ENCODE results near the gene SPOCK3.
"Not testable (repeated sequence)": the region's sequence is repeated elsewhere in the genome, so short reads cannot be mapped to it uniquely, and the experiment has no call there.

The SPOCK3 gene

DNA sequence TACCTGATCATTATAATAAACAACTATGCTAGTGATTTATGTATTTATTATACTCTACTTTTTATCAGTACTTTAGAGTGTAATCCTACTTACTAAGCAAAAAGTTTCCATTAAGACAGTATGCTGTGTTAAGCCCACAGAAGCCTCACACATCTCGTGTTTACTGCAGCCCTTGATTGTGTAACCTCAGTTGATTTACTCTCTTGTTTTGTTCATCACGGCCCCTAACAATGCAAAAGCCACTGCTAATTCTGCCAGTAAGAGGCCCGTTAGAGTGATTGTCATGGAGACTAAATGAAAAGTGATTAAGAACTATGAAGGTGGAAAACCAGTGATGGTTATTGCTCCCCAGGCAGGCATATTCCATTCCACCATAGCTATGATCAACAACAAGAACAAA lies 436.2 kb downstream of the SPOCK3 start:
- no peak for DNase-seq

- DNase-seq, result no peak
Measured at GRCh38 chr4:166777760-166778159, 456.5 kb downstream of the SPOCK3 start.

DNA sequence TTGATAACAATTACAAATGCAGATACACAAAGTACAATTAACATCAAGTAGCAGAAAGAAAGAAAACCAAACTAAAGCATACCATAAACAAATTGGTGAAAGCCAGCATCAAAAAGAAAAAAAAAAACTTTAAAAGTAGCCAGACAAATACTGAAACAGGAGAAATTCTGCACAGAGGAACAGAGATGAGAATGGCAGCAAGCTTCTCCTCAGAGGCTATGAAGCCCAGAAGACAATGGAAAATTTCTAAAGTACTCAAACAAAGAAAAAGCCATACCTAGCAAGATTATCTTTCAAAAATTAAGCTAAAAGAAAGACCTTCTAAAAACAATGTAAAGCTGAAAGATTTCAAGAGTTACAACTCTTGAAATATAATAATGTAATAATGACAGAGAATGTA lies 471.3 kb downstream of the SPOCK3 start:
- no peak for DNase-seq

GRCh38 chr4:166741742-166742141 lies 492.6 kb downstream of the SPOCK3 start:
- DNase-seq, result no peak

DNA sequence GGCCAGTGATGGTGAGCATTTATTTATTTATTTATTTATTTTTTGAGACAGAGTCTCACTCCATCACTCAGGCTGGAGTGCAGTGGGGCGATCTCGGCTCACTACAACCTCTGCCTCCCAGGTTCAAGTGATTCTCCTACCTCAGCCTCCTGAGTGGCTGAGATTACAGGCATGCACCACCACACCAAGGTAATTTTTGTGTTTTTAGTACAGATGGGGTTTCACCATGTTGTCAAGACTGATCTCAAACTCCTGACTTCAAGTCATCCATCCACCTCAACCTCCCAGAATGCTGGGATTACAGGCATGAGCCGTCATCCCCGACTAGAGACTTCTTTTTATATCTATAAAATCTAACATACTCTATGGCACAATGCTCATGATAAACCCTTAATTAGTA lies 495.1 kb downstream of the SPOCK3 start:
- DNase-seq, result not testable (repeated sequence)

DNA sequence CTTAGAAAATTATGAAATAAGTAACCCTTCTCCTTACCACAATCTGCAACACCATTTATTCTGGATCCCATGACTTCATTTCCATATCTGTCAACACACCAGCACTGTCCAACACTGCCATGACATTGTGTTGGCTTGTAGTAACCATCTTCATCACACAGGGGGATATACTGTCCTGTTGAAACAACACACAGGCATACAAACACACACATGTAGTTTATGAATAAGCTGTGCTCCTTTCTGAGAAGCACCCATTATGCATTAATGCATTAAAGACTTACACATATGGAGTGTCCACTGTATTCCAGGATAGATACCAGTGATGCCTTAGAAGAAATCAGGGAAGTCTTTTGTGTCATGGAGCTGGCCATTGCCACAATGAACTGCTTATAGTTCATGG lies 496.9 kb downstream of the SPOCK3 start:
- no peak for DNase-seq

DNA sequence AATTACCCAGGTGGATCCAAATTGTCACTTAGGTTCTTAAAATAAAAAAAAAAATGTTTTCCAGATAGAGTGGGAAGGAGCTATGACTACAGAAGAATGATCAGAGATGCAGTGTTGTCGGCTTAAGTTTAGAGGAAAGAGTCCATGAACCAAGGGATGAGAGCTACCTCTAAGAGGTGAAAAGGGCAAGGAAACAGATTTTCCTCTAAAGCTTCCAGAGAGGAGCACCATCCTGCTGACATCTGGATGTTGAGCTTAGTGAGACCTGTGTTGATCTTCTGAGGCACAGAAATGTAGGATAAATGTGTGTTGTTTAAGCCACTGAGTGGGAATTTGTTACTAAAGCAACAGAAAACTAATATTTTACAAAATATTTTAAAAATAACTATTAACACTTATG lies 498.7 kb downstream of the SPOCK3 start:
- DNase-seq, result no peak

DNA sequence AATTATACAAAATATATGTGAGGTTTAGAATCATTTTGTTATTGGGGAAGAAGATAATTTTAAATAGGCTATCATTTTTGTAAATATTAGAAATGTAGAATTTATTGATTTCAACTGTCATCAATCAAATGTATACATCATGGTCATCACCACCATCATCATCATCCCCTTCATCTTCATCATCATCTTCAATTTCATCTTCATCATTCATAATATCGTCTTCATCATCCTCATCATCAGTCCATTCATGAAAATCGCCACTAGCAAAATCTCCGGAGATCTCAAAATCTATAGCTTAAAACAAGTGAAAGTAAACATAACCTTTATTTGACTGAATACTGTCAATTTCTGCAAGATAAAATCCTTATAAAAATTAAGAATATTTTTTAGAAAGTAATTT lies 499.5 kb downstream of the SPOCK3 start:
- no peak for DNase-seq

DNA sequence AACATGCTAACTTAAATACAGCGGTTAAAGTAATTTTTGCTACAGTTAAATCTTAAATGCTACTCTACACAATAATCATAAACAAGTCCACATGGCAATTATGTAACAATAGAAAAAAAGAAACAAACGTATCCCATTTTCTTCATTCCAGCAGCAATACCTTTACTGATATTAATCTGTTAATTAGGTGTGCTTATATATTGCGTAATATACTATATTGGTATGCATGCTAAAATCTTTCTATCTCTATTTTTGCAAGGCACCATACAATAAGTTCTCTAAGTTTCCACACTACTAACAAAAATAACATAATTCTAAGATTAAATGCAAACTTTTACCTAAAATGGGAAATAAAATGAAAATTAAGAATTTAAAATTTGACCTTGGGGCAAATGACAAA lies 500.6 kb downstream of the SPOCK3 start:
- no peak for DNase-seq

DNA sequence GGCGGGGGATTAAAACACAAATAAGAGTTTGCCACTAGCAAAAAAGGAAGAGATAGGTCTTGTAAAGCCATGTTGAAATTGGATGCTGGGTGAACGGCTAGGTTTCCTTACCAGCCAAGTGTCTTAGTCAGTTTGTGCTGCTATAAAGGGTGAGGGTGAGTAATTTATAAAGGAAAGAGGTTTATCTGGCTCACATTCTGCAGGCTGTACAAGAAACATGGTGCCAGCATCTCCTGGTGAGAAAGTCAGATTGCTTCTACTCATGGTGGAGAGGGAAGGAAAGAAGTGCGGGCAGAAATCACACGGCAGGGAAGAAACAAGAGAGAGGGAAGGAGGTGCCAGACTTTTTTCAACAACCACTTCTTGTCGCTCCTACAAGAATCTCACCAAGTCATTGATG lies 507.5 kb downstream of the SPOCK3 start:
- no peak for DNase-seq

DNA sequence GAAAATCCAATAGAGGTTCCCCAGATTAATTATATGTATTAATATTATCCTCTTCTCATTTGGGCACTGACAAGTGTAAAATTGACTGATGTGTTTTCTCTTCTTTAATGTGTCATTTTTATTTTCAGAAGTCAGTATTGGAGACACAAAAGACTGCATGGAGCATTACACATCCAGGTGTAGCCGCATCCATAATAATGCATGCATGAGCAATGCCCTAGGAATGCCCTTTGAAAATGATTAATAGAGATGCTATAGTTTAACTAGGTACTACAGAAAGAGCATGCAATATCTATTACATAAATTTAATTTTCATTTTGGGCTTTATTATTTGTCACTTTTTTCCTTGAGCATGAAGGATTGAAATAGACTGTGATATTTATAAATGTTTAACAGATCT lies 509.9 kb downstream of the SPOCK3 start:
- no peak for DNase-seq

DNA sequence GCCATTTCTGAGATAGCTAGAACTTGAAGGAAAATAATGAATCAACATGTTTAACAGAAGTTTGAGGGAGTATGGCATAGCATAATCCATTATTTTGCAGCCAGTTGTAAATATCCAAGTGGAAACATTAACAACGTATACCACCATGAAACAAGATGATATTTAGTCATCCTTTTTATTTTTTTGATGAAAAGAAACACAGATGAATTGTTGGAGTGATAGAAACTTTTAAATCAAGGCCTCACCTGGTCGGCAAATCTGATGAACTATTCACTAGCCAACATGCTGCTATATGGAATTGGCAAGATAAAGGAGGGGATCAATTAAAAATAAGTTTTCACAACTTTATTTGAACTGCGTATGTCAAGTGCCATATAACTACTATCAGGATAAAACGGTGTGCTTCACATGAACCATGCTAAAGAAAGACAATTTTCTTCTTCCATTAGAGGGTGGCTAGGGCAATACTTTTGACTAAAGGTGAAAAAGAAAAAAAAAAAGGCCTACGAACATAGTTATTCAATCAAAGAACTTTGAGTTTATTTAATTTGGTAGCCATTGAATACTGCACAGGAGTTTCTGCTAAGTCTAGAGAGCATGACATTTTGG lies 510.7 kb downstream of the SPOCK3 start:
- no peak for DNase-seq

DNA sequence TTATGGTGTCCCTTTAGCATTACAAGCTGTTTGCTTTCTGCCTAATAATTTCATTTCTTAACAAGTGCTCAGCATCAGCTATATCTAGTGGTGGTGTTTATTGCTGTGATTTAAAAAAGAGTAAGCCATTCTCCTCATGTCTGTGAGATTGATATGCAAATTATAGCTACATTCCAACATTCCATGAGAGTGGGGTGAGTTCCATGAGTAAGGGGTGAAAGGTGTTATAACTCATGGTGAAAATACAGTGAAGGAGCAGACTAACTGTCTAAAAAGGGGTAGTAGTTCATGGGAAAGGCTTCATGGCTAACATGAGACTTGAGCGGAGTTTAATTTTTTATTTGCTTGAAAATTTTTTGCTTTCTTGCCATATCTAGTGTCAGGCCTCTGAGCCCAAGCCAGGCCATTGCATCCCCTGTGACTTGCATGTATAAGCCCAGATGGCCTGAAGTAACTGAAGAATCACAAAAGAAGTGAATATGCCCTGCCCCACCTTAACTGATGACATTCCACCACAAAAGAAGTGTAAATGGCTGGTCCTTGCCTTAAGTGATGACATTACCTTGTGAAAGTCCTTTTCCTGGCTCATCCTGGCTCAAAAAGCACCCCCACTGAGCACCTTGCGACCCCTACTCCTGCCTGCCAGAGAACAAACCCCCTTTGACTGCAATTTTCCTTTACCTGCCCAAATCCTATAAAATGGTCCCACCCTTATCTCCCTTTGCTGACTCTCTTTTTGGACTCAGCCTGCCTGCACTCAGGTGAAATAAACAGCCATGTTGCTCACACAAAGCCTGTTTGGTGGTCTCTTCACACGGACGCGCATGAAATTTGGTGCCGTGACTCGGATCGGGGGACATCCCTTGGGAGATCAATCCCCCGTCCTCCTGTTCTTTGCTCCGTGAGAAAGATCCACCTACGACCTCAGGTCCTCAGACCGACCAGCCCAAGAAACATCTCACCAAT lies 518.3 kb downstream of the SPOCK3 start:
- not testable (repeated sequence) for DNase-seq

GRCh38 chr4:166700592-166700991 lies 533.7 kb downstream of the SPOCK3 start:
- no peak for DNase-seq

DNA sequence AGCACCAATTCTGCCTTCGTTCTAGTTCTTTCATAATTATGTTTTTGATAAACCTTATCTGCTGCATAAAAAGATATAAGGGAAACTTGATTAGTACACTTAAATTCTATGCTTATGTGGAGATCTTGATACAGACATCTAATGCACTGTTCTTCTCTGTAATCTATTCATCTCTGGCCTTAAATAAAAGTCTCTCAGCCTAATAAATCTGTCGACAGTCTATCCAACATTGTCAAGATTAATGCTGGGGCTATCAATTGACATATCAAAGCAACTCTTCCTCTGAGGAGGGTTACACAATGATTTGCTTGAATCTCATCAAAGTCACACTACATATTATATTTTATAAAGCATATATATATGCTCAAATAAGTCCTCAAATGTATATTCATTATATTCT lies 545.5 kb downstream of the SPOCK3 start:
- no peak for DNase-seq

DNA sequence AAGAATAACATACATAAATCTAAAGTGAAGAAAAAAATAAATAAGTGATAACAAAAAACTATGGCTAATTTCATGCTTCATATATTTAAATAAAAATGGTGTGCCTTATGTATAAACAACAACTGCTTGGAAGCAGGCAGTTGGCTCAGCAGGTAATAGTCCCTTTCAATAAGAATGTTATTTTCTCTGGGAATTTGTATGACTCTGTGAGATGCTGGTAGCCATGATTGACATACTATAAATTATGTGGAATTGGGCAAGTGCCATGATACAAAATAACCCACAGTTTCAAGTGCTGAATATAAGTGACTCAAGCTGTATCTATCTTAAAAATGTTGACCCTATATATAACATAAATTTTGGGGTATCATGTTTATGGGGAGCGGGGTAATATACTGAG lies 546.5 kb downstream of the SPOCK3 start:
- DNase-seq, result no peak

Data from eye (tissue), 1 donor.